WTC11 (cell line): ENCODE data around the gene ARHGAP22. TPM values are rescaled to one million over a fixed set of nuclear protein-coding genes. Genes with fewer than 3 reads are reported as not detected.

Experiments
- ATAC-seq: fragments of 200-7000 bp; cut with Tn5 transposase; 2 replicates; pipeline ENCODE4 v1.10.0; 2021; ENCODE audit warnings: mild to moderate bottlenecking, moderate library complexity
- CTCF ChIA-PET: fragments of 300-600 bp; sonication (Branson Sonifier 250); formaldehyde crosslinking; loops from one replicate; lab custom pipeline; 2021; ENCODE audit warnings: antibody characterized with exemption; lab: Charles Lee
- POLR2A ChIA-PET: fragments of 350-600 bp; sonication (Branson Sonifier 250); formaldehyde crosslinking; loops from one replicate; lab custom pipeline; 2021; ENCODE audit warnings: antibody characterized with exemption; lab: Charles Lee
- DNase-seq: peaks from one replicate; pipeline ENCODE4 v3.0.0; 2021; ENCODE audit warnings: low spot score
- H3K27ac Mint-ChIP-seq: 2 replicates; pipeline ENCODE4 v1.8.0; 2021; ENCODE audit warnings: mixed read lengths
- H3K27me3 Mint-ChIP-seq: 2 replicates; pipeline ENCODE4 v1.8.0; 2021; ENCODE audit warnings: low read depth, mild to moderate bottlenecking, moderate library complexity, mixed read lengths
- H3K36me3 Mint-ChIP-seq: 2 replicates; pipeline ENCODE4 v1.8.0; 2021; ENCODE audit warnings: mixed read lengths
- H3K4me1 Mint-ChIP-seq: 2 replicates; pipeline ENCODE4 v1.8.0; 2022; ENCODE audit warnings: mixed read lengths
- H3K4me3 Mint-ChIP-seq: 2 replicates; pipeline ENCODE4 v1.8.0; 2021; ENCODE audit warnings: mild to moderate bottlenecking, moderate library complexity, mixed read lengths
- H3K9me3 Mint-ChIP-seq: 2 replicates; pipeline ENCODE4 v1.8.0; 2021; ENCODE audit warnings: mixed read lengths
- CDX4 ChIP-seq: fragments of 250-450 bp; sonication (Bioruptor Pico); IDR thresholded peaks from 2 replicates; pipeline ENCODE4 v1.9.0; 2021; ENCODE audit warnings: moderate library complexity, mild to moderate bottlenecking, inconsistent platforms, borderline replicate concordance
- CREM ChIP-seq: sonication (generic); formaldehyde crosslinking; IDR thresholded peaks from 2 replicates; pipeline ENCODE4 v1.8.1; 2022; ENCODE audit warnings: mild to moderate bottlenecking, missing genetic modification reagents, moderate library complexity
- E2F4 ChIP-seq: sonication (generic); formaldehyde crosslinking; IDR thresholded peaks from 2 replicates; pipeline ENCODE4 v1.8.1; 2022; ENCODE audit warnings: low read depth, mild to moderate bottlenecking, moderate library complexity, missing genetic modification reagents, borderline replicate concordance
- E2F5 ChIP-seq: sonication (generic); formaldehyde crosslinking; IDR thresholded peaks from 2 replicates; pipeline ENCODE4 v1.8.1; 2022; ENCODE audit warnings: mild to moderate bottlenecking, moderate library complexity, missing genetic modification reagents
- GABPB1 ChIP-seq: sonication (generic); formaldehyde crosslinking; IDR thresholded peaks from 2 replicates; pipeline ENCODE4 v1.8.1; 2023; ENCODE audit warnings: mild to moderate bottlenecking, missing genetic modification reagents
- HMGA2 ChIP-seq: fragments of 250-450 bp; sonication (Bioruptor Pico); IDR thresholded peaks from 2 replicates; pipeline ENCODE4 v1.4.0; 2021; ENCODE audit warnings: mild to moderate bottlenecking, moderate library complexity
- HMGXB4 ChIP-seq: sonication (generic); formaldehyde crosslinking; IDR thresholded peaks from 2 replicates; pipeline ENCODE4 v1.8.1; 2023; ENCODE audit warnings: mild to moderate bottlenecking, moderate library complexity, missing genetic modification reagents
- IRF1 ChIP-seq: sonication (generic); formaldehyde crosslinking; IDR thresholded peaks from 2 replicates; pipeline ENCODE4 v1.8.0; 2023; ENCODE audit warnings: missing genetic modification reagents
- IRF2 ChIP-seq: sonication (generic); formaldehyde crosslinking; IDR thresholded peaks from 2 replicates; pipeline ENCODE4 v1.8.0; 2022; ENCODE audit warnings: low read depth, missing genetic modification reagents, borderline replicate concordance
- MYBL2 ChIP-seq: sonication (generic); formaldehyde crosslinking; IDR thresholded peaks from 2 replicates; pipeline ENCODE4 v1.8.1; 2023; ENCODE audit warnings: mild to moderate bottlenecking, moderate library complexity, missing genetic modification reagents
- NR3C1 ChIP-seq: sonication (generic); formaldehyde crosslinking; conservative IDR thresholded peaks from 2 replicates; pipeline ENCODE4 v1.8.1; 2023; ENCODE audit warnings: low read depth, mild to moderate bottlenecking, missing genetic modification reagents
- OVOL2 ChIP-seq: fragments of 250-450 bp; sonication (Bioruptor Pico); IDR thresholded peaks from 2 replicates; pipeline ENCODE4 v1.9.0; 2021; ENCODE audit warnings: mild to moderate bottlenecking, borderline replicate concordance
- RELA ChIP-seq: sonication (generic); formaldehyde crosslinking; IDR thresholded peaks from 2 replicates; pipeline ENCODE4 v1.8.1; 2022; ENCODE audit warnings: missing genetic modification reagents, mild to moderate bottlenecking, borderline replicate concordance
- SP1 ChIP-seq: sonication (generic); formaldehyde crosslinking; conservative IDR thresholded peaks from 2 replicates; pipeline ENCODE4 v1.8.1; 2022; ENCODE audit warnings: missing genetic modification reagents
- STAT6 ChIP-seq: sonication (generic); formaldehyde crosslinking; conservative IDR thresholded peaks from 2 replicates; pipeline ENCODE4 v1.8.1; 2023; ENCODE audit warnings: mild to moderate bottlenecking, low read depth, missing genetic modification reagents, moderate library complexity
- ZBTB21 ChIP-seq: sonication (generic); formaldehyde crosslinking; IDR thresholded peaks from 2 replicates; pipeline ENCODE4 v1.8.1; 2023; ENCODE audit warnings: mild to moderate bottlenecking, missing genetic modification reagents, borderline replicate concordance
- ZNF219 ChIP-seq: sonication (generic); formaldehyde crosslinking; IDR thresholded peaks from 2 replicates; pipeline ENCODE4 v1.8.0; 2023; ENCODE audit warnings: missing genetic modification reagents, mild to moderate bottlenecking, borderline replicate concordance
- ZNF416 ChIP-seq: fragments of 250-450 bp; sonication (Bioruptor Pico); IDR thresholded peaks from 2 replicates; pipeline ENCODE4 v1.9.0; 2021; ENCODE audit warnings: mild to moderate bottlenecking, inconsistent platforms
- ZNF423 ChIP-seq: fragments of 250-450 bp; sonication (Bioruptor Pico); IDR thresholded peaks from 2 replicates; pipeline ENCODE4 v2.1.2; 2022; ENCODE audit warnings: mild to moderate bottlenecking, moderate library complexity
- ZNF532 ChIP-seq: fragments of 250-450 bp; sonication (Bioruptor Pico); IDR thresholded peaks from 2 replicates; pipeline ENCODE4 v1.9.0; 2021; ENCODE audit warnings: mild to moderate bottlenecking, borderline replicate concordance
- total RNA-seq: library from RNA; stranded (reverse); gene quantifications from 3 replicates; pipeline ENCODE4 v1.2.3, GENCODE V29; 2021

Gene ARHGAP22
- total RNA-seq, 1 experiment from 2014 or later: 8.6 TPM

- DNase-seq: no peak
- CTCF ChIA-PET: interaction anchor here (1.4 to 1.6 kb wide), 2 partner anchors 17 to 24 kb away, joined by 4 to 5 read pairs; no protein-coding TSS in a partner anchor
Observed at GRCh38 chr10:48590945-48591344, 13.9 kb downstream of the ARHGAP22 start.

More at GRCh38 chr10:48590945-48591344, 13.9 kb downstream of the ARHGAP22 start:
- no peak for ATAC-seq
- Mint-ChIP-seq H3K27ac (no peak overlapping the region), H3K4me1 (peaks cover 19% of the 10 kb centered on the region), H3K4me3 (no peak overlapping the region), H3K36me3 (no peaks in the 10 kb centered on the region; the same call in 1 of the 2 replicates), H3K27me3 (peaks cover 3% of the 10 kb centered on the region), H3K9me3 (peaks cover 5% of the 10 kb centered on the region; the same call in 1 of the 2 replicates)
- POLR2A ChIA-PET: no interaction called here
- no peak for TF ChIP-seq CREM (CRISPR knock-in tag)
- no peak for TF ChIP-seq RELA (CRISPR knock-in tag)
- TF ChIP-seq MYBL2: no peak
- no peak for TF ChIP-seq STAT6 (CRISPR knock-in tag)
- TF ChIP-seq OVOL2 (CRISPR knock-in tag): no peak
- TF ChIP-seq ZNF423 (CRISPR knock-in tag): no peak
- TF ChIP-seq ZNF416 (CRISPR knock-in tag): no peak
- no peak for TF ChIP-seq ZNF219 (CRISPR knock-in tag)
- TF ChIP-seq E2F5: no peak
- no peak for TF ChIP-seq NR3C1 (CRISPR knock-in tag)
- TF ChIP-seq HMGA2 (CRISPR knock-in tag): no peak
- no peak for TF ChIP-seq GABPB1 (CRISPR knock-in tag)
- no peak for TF ChIP-seq E2F4
- no peak for TF ChIP-seq IRF2 (CRISPR knock-in tag)
- TF ChIP-seq CDX4: no peak
- TF ChIP-seq ZBTB21 (CRISPR knock-in tag): no peak
- no peak for TF ChIP-seq ZNF532
- TF ChIP-seq HMGXB4 (CRISPR knock-in tag): no peak
- no peak for TF ChIP-seq IRF1 (CRISPR knock-in tag)
- no peak for TF ChIP-seq SP1
